ENCODE measurements around the gene TRIM24.

Gene TRIM24

GRCh38 chr7:138625084-138625848 lies 165.2 kb downstream of the TRIM24 start:
- ATAC-seq (replicated peaks) (peak; percentile 59), DNase-seq (peak in 1 of 3 experiments; percentile 1)
- Mint-ChIP-seq H3K27ac (peak overlapping the region in 1 of 2 donors; percentile 53), H3K4me3 (peak overlapping the region in 1 of 2 donors; percentile 56), H3K4me1 (ENCODE audit: low read depth in 2 of 2) (peaks cover 8 to 17% of the 10 kb centered on the region in 2 donors), H3K27me3 (peaks cover 18 to 23% of the 10 kb centered on the region in 2 donors), H3K9me3 (no peaks in the 10 kb centered on the region), H3K36me3 (ENCODE audit: insufficient read depth) (peaks cover 2% of the 10 kb centered on the region)

GRCh38 chr7:138625849-138626230 lies 165.8 kb downstream of the TRIM24 start:
- H3K4me1 Mint-ChIP-seq (ENCODE audit: low read depth in 2 of 2), result peaks cover 8 to 17% of the 10 kb centered on the region in 2 donors
- H3K9me3 Mint-ChIP-seq, result no peaks in the 10 kb centered on the region
- ATAC-seq (replicated peaks) (no peak), DNase-seq (no peak)
- peak overlapping the region in 1 of 2 donors; percentile 53 for H3K27ac Mint-ChIP-seq
- peaks cover 18 to 24% of the 10 kb centered on the region in 2 donors for H3K27me3 Mint-ChIP-seq
- H3K4me3 Mint-ChIP-seq, result no peak overlapping the region
- peaks cover 6% of the 10 kb centered on the region for H3K36me3 Mint-ChIP-seq (ENCODE audit: insufficient read depth)

GRCh38 chr7:138626846-138627245 lies 166.8 kb downstream of the TRIM24 start:
- Mint-ChIP-seq H3K36me3 (ENCODE audit: insufficient read depth) (peaks cover 6% of the 10 kb centered on the region), H3K27me3 (peaks cover 28 to 35% of the 10 kb centered on the region in 2 donors), H3K4me1 (ENCODE audit: low read depth in 2 of 2) (peaks cover 8 to 17% of the 10 kb centered on the region in 2 donors), H3K27ac (no peak overlapping the region), H3K9me3 (no peaks in the 10 kb centered on the region), H3K4me3 (no peak overlapping the region)
- ATAC-seq (replicated peaks), result no peak
- no peak for DNase-seq

- ATAC-seq (replicated peaks) (no peak), DNase-seq (no peak)
- H3K9me3 Mint-ChIP-seq, result no peaks in the 10 kb centered on the region
- H3K27ac Mint-ChIP-seq, result no peak overlapping the region
- H3K36me3 Mint-ChIP-seq (ENCODE audit: insufficient read depth), result peaks cover 6% of the 10 kb centered on the region
- peaks cover 8 to 17% of the 10 kb centered on the region in 2 donors for H3K4me1 Mint-ChIP-seq (ENCODE audit: low read depth in 2 of 2)
- no peak overlapping the region for H3K4me3 Mint-ChIP-seq
- H3K27me3 Mint-ChIP-seq, result peaks cover 33 to 40% of the 10 kb centered on the region in 2 donors
Measured at GRCh38 chr7:138627361-138627760, 167.3 kb downstream of the TRIM24 start.

- H3K27ac Mint-ChIP-seq, result no peak overlapping the region
Measured at GRCh38 chr7:138630059-138630610, 170.1 kb downstream of the TRIM24 start.

GRCh38 chr7:138632384-138632783 lies 172.3 kb downstream of the TRIM24 start:
- Mint-ChIP-seq H3K27ac (no peak overlapping the region), H3K9me3 (no peaks in the 10 kb centered on the region), H3K4me3 (no peak overlapping the region), H3K36me3 (ENCODE audit: insufficient read depth) (peaks cover 4% of the 10 kb centered on the region), H3K27me3 (peaks cover 47 to 60% of the 10 kb centered on the region in 2 donors), H3K4me1 (ENCODE audit: low read depth in 2 of 2) (no peaks in the 10 kb centered on the region)
- ATAC-seq (replicated peaks) (no peak), DNase-seq (no peak)

More at GRCh38 chr7:138630059-138630610, 170.1 kb downstream of the TRIM24 start:
- no peak overlapping the region for H3K4me3 Mint-ChIP-seq
- H3K9me3 Mint-ChIP-seq, result no peaks in the 10 kb centered on the region
- no peak for ATAC-seq (replicated peaks)
- peaks cover 4% of the 10 kb centered on the region for H3K36me3 Mint-ChIP-seq (ENCODE audit: insufficient read depth)
- DNase-seq, result no peak
- H3K27me3 Mint-ChIP-seq, result peaks cover 47 to 60% of the 10 kb centered on the region in 2 donors
- H3K4me1 Mint-ChIP-seq (ENCODE audit: low read depth in 2 of 2), result peaks cover 4 to 11% of the 10 kb centered on the region in 2 donors

- Mint-ChIP-seq H3K9me3 (no peaks in the 10 kb centered on the region), H3K4me3 (no peak overlapping the region), H3K4me1 (ENCODE audit: low read depth in 2 of 2) (no peaks in the 10 kb centered on the region), H3K27me3 (peaks cover 45 to 57% of the 10 kb centered on the region in 2 donors), H3K27ac (no peak overlapping the region), H3K36me3 (ENCODE audit: insufficient read depth) (peaks cover 4% of the 10 kb centered on the region)
- DNase-seq (no peak), ATAC-seq (replicated peaks) (no peak)
Measured at GRCh38 chr7:138632826-138633602, 173.0 kb downstream of the TRIM24 start.
